Neural cell (in vitro differentiated cells): ENCODE results near the gene ARMCX2. TPM values are rescaled to one million over a fixed set of nuclear protein-coding genes. Genes with fewer than 3 reads are reported as not detected.

Experiments used
- H2AFZ ChIP-seq: fragments of 200-600, 300-800 bp; sonication (generic), shearing (Covaris generic); 2 replicates; pipeline ENCODE4 v1.6.0; 2014; ENCODE audit warnings: low read depth, mild to moderate bottlenecking, antibody characterized with exemption, low read length, moderate library complexity
- H3F3A ChIP-seq: fragments of 200-600 bp; shearing (Covaris generic); 2 replicates; pipeline ENCODE4 v1.6.1; 2016; ENCODE audit warnings: mild to moderate bottlenecking, moderate library complexity, mixed read lengths, antibody characterized with exemption, low read length; ENCODE audit not compliant: insufficient read depth, poor library complexity, severe bottlenecking
- H3K27ac ChIP-seq: fragments of 200-600, 300-800 bp; sonication (generic), shearing (Covaris generic); 2 replicates; pipeline ENCODE4 v1.5.1; 2014; ENCODE audit warnings: mild to moderate bottlenecking, low read length, moderate library complexity
- H3K27me3 ChIP-seq: fragments of 300-800, 200-600 bp; sonication (generic), shearing (Covaris generic); 2 replicates; pipeline ENCODE4 v1.6.0; 2014; ENCODE audit warnings: mild to moderate bottlenecking, low read depth, low read length, moderate library complexity; ENCODE audit not compliant: insufficient read depth
- H3K36me3 ChIP-seq: fragments of 300-800, 200-600 bp; sonication (generic), shearing (Covaris generic); 2 replicates; pipeline ENCODE4 v1.5.1; 2014; ENCODE audit warnings: mild to moderate bottlenecking, antibody characterized with exemption, low read length, moderate library complexity; ENCODE audit not compliant: insufficient read depth
- H3K4me2 ChIP-seq: fragments of 300-800, 200-600 bp; sonication (generic), shearing (Covaris generic); 2 replicates; pipeline ENCODE4 v1.6.0; 2014; ENCODE audit warnings: mild to moderate bottlenecking, low read length
- H3K4me3 ChIP-seq: fragments of 300-800, 200-600 bp; sonication (generic), shearing (Covaris generic); 2 replicates; pipeline ENCODE4 v1.5.1; 2014; ENCODE audit warnings: mild to moderate bottlenecking, low read length, moderate library complexity
- H3K79me2 ChIP-seq: fragments of 200-600 bp; shearing (Covaris generic); replicated peaks from 2 replicates; pipeline ENCODE4 v1.6.0; 2014; ENCODE audit warnings: mild to moderate bottlenecking, low read length, moderate library complexity; ENCODE audit not compliant: insufficient read depth
- H3K9ac ChIP-seq: fragments of 300-800, 200-600 bp; sonication (generic), shearing (Covaris generic); 2 replicates; pipeline ENCODE4 v1.6.1; 2016; ENCODE audit warnings: mild to moderate bottlenecking, low read length, mixed read lengths
- H3K9me2 ChIP-seq: fragments of 200-600 bp; shearing (Covaris generic); 2 replicates; pipeline ENCODE4 v1.6.1; 2016; ENCODE audit warnings: mild to moderate bottlenecking, low read length, mixed read lengths; ENCODE audit not compliant: insufficient read depth
- H3K9me3 ChIP-seq: fragments of 200-600, 300-800 bp; sonication (generic), shearing (Covaris generic); 2 replicates; pipeline ENCODE4 v1.6.1; 2016; ENCODE audit warnings: mild to moderate bottlenecking, mixed run types, low read length, moderate library complexity, mixed read lengths
- H4K20me1 ChIP-seq: fragments of 200-600 bp; shearing (Covaris generic); 2 replicates; pipeline ENCODE4 v1.6.1; 2016; ENCODE audit warnings: mild to moderate bottlenecking, mixed run types; ENCODE audit not compliant: insufficient read depth
- EP300 ChIP-seq: fragments of 450-650 bp; conservative IDR thresholded peaks from 2 replicates; pipeline ENCODE4 v1.6.1; 2014; ENCODE audit warnings: antibody characterized with exemption, mild to moderate bottlenecking, moderate library complexity; ENCODE audit not compliant: poor library complexity, severe bottlenecking
- EZH2 ChIP-seq: fragments of 200-600, 300-800 bp; shearing (Covaris generic), sonication (generic); IDR thresholded peaks from 2 replicates; pipeline ENCODE4 v1.6.1; 2014; ENCODE audit warnings: antibody characterized with exemption, low read length, borderline replicate concordance, mild to moderate bottlenecking; ENCODE audit not compliant: insufficient read depth, poor library complexity, severe bottlenecking
- MXI1 ChIP-seq: fragments of 450-650 bp; conservative IDR thresholded peaks from 2 replicates; pipeline ENCODE4 v1.6.1; 2014; ENCODE audit warnings: antibody characterized with exemption, mild to moderate bottlenecking; ENCODE audit not compliant: poor library complexity, severe bottlenecking
- POLR2AphosphoS5 ChIP-seq: IDR thresholded peaks from 2 replicates; pipeline ENCODE4 v1.6.1; 2012
- RAD21 ChIP-seq: fragments of 450-650 bp; conservative IDR thresholded peaks from 2 replicates; pipeline ENCODE4 v1.6.1; 2014; ENCODE audit warnings: antibody characterized with exemption, mild to moderate bottlenecking, moderate library complexity
- REST ChIP-seq: IDR thresholded peaks from 2 replicates; pipeline ENCODE4 v1.6.1; 2012; ENCODE audit warnings: borderline replicate concordance
- SMC3 ChIP-seq: fragments of 450-650 bp; conservative IDR thresholded peaks from 2 replicates; pipeline ENCODE4 v1.6.1; 2014; ENCODE audit warnings: antibody characterized with exemption, mild to moderate bottlenecking, moderate library complexity; ENCODE audit not compliant: poor library complexity
- TAF1 ChIP-seq: IDR thresholded peaks from 2 replicates; pipeline ENCODE4 v1.6.1; 2012; ENCODE audit warnings: low read depth
- polyA plus RNA-seq: library from polyadenylated mRNA; depleted of rRNA; stranded (reverse); fragments of >200 nt; gene quantifications from 2 replicates; pipeline ENCODE4 v1.2.3, GENCODE V29; 2014
- TF ChIP-seq, protein P1 (sequence below): fragments of 450-650 bp; IDR thresholded peaks from 2 replicates; pipeline ENCODE4 v1.5.1; 2014; ENCODE audit warnings: antibody characterized with exemption, mild to moderate bottlenecking, moderate library complexity; ENCODE audit not compliant: poor library complexity, severe bottlenecking

Gene ARMCX2
- polyA plus RNA-seq, 1 donor from 2014 or later: 57.2 TPM

DNA sequence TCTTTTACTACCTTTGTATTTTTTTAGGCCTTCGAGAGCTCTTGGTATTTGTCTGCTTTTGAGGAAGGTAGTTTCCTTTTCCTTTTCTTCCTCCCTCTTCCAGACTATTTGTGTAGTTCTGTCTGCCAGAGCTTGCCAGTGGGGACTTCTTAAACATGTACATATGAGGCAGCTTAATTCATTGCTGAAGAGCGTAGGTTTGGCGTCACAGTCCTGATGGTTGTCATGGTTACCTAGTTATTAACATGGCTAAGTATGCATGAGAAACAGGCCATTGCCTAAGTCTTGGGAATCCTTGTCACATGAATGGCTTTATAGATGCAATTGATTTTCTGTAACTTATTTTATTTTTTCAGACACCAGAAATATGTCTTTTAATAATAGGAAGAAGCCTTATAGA lies 48.5 kb upstream of the ARMCX2 start:
- H3K4me3 ChIP-seq: peak overlapping the region; percentile 43
- peak overlapping the region; percentile 57 for H3K9ac ChIP-seq
- H4K20me1 ChIP-seq: no peaks in the 10 kb centered on the region
- H3K9me3 ChIP-seq: no peaks in the 10 kb centered on the region
- H3K27me3 ChIP-seq: no peaks in the 10 kb centered on the region
- H3K9me2 ChIP-seq: no peaks in the 10 kb centered on the region
- H3K36me3 ChIP-seq: no peaks in the 10 kb centered on the region
- peak overlapping the region; percentile 93 for H3K27ac ChIP-seq
- peak overlapping the region; percentile 30 for H3K4me2 ChIP-seq
- no peaks in the 10 kb centered on the region for H3K79me2 ChIP-seq
- H3F3A ChIP-seq: no peaks in the 10 kb centered on the region
- peak; percentile 23 for TF ChIP-seq EP300
- TF ChIP-seq TAF1: no peak
- peak; percentile 37 for TF ChIP-seq POLR2AphosphoS5
- peak; percentile 39 for TF ChIP-seq REST
- TF ChIP-seq EZH2: no peak
- H2AFZ ChIP-seq: no peak overlapping the region

DNA sequence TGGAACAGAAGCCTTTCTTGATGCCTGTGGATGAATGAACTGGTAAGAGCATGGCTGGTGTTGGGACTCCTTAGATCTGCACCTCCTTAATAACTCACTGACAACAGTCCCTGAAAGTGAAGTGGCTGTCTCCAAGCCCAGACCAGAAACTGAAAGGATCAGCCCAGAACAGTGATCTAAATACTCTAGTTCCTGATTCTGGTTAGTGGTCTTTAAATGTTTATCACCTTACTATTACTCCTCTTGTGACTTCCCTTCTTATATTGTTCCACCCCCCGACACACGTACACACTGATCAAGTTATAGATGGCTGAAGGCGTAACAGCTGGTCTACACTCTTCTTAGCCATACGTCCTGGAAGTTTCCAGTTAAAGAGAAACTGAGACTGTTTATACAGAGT lies 33.8 kb upstream of the ARMCX2 start:
- Histone ChIP-seq H3F3A (no peaks in the 10 kb centered on the region), H3K36me3 (no peaks in the 10 kb centered on the region), H4K20me1 (no peaks in the 10 kb centered on the region), H2AFZ (no peak overlapping the region), H3K79me2 (no peaks in the 10 kb centered on the region), H3K4me3 (no peak overlapping the region), H3K4me2 (no peak overlapping the region), H3K9ac (no peak overlapping the region), H3K9me3 (no peaks in the 10 kb centered on the region), H3K27me3 (no peaks in the 10 kb centered on the region), H3K27ac (no peak overlapping the region), H3K9me2 (no peaks in the 10 kb centered on the region)
- TF ChIP-seq SMC3: no peak
- TF ChIP-seq, protein P1, sequence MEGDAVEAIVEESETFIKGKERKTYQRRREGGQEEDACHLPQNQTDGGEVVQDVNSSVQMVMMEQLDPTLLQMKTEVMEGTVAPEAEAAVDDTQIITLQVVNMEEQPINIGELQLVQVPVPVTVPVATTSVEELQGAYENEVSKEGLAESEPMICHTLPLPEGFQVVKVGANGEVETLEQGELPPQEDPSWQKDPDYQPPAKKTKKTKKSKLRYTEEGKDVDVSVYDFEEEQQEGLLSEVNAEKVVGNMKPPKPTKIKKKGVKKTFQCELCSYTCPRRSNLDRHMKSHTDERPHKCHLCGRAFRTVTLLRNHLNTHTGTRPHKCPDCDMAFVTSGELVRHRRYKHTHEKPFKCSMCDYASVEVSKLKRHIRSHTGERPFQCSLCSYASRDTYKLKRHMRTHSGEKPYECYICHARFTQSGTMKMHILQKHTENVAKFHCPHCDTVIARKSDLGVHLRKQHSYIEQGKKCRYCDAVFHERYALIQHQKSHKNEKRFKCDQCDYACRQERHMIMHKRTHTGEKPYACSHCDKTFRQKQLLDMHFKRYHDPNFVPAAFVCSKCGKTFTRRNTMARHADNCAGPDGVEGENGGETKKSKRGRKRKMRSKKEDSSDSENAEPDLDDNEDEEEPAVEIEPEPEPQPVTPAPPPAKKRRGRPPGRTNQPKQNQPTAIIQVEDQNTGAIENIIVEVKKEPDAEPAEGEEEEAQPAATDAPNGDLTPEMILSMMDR: no peak
- no peak for TF ChIP-seq POLR2AphosphoS5
- TF ChIP-seq RAD21: no peak
- no peak for TF ChIP-seq MXI1

GRCh38 chrX:101691835-101692234 lies 32.2 kb upstream of the ARMCX2 start:
- no peak overlapping the region for H3K4me2 ChIP-seq
- H2AFZ ChIP-seq: no peak overlapping the region
- H3K9me2 ChIP-seq: no peaks in the 10 kb centered on the region
- H3K27ac ChIP-seq: no peak overlapping the region
- no peaks in the 10 kb centered on the region for H3K9me3 ChIP-seq
- H3F3A ChIP-seq: no peaks in the 10 kb centered on the region
- no peaks in the 10 kb centered on the region for H3K36me3 ChIP-seq
- no peak overlapping the region for H3K4me3 ChIP-seq
- no peaks in the 10 kb centered on the region for H3K27me3 ChIP-seq
- H3K9ac ChIP-seq: no peak overlapping the region
- TF ChIP-seq POLR2AphosphoS5 (no peak), MXI1 (no peak), SMC3 (no peak), TAF1 (no peak), EZH2 (no peak)
- H4K20me1 ChIP-seq: no peaks in the 10 kb centered on the region
- no peaks in the 10 kb centered on the region for H3K79me2 ChIP-seq
